GM21723 (cell line): Measurements from ENCODE around the gene CCIN.
A peak's percentile ranks its signal among the peaks of the same experiment; 100 is the strongest.
"Not testable (repeated sequence)": the region's sequence is repeated elsewhere in the genome, so short reads cannot be mapped to it uniquely, and the experiment has no call there.

Source experiments
- ATAC-seq: cut with Tn5 transposase; IDR thresholded peaks from one replicate; pipeline ENCODE4 v1.9.1; 2021; ENCODE audit warnings: mild to moderate bottlenecking, moderate library complexity; ENCODE audit not compliant: unreplicated experiment

Gene CCIN

GRCh38 chr9:36158122-36158521 lies 11.1 kb upstream of the CCIN start:
- ATAC-seq: no peak

DNA sequence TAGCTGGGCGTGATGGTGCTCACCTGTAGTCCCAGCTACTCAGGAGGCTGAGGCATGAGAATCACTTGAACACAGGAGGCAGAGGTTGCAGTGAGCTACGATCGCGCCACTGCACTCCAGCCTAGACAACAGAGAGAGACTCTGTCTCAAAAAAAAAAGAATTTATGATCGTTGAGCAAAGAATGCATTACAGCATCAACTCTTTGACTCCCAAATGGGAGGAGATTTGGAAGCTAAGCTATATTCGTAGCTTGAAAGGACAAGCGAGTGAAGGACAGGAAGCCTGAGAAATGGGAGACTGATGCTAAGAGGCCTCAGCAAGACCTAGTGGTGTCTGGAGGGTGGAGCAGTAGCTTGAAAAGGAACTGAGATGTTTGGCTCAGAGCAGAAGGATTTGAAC lies 10.3 kb upstream of the CCIN start:
- no peak for ATAC-seq

GRCh38 chr9:36159509-36159908 lies 9.7 kb upstream of the CCIN start:
- ATAC-seq: not testable (repeated sequence)

DNA sequence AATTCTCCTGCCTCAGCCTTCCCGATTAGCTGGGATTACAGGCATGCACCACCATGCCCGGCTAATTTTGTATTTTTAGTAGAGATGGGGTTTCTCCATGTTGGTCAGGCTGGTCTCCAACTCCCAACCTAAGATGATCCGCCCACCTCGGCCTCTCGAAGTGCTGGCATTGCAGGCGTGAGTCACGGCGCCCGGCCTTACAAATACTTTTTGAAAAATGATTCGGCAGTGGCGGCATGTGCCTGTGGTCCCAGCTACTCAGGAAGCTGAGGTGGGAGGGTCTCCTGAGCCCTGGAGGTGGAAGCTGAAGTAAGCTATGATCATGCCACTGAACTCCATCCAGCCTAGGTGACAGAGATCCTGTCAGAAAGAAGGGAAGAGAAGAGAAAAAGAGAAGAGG lies 9.1 kb upstream of the CCIN start:
- ATAC-seq: not testable (repeated sequence)

- no peak for ATAC-seq
These were observed 8.0 kb upstream of the CCIN start for GRCh38 chr9:36161187-36161586.

DNA sequence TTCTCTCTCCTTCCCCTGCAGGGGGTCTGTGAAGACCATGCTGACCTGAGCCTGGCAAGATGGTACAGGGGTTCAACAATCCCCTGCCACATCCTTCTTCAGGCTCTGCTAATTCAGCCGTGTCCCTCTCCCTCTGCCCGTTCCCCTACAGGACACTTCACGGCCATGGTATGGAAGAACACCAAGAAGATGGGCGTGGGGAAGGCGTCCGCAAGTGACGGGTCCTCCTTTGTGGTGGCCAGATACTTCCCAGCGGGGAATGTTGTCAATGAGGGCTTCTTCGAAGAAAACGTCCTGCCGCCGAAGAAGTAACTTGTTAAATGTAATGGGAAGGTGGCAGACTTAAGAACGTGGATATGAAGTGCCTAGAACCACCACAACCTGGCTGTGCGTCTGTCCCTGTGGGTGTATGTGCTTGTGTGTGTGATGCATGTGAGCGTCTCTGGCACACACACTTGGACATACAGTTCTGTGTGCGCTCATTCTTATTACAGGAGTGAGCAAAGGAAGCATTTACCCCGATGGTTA lies 6.9 kb upstream of the CCIN start:
- ATAC-seq: no peak

- no peak for ATAC-seq
These were observed 6.0 kb upstream of the CCIN start for GRCh38 chr9:36163049-36163785.

GRCh38 chr9:36163786-36164170 lies 5.4 kb upstream of the CCIN start:
- no peak for ATAC-seq

GRCh38 chr9:36164372-36164771 lies 4.8 kb upstream of the CCIN start:
- no peak for ATAC-seq

DNA sequence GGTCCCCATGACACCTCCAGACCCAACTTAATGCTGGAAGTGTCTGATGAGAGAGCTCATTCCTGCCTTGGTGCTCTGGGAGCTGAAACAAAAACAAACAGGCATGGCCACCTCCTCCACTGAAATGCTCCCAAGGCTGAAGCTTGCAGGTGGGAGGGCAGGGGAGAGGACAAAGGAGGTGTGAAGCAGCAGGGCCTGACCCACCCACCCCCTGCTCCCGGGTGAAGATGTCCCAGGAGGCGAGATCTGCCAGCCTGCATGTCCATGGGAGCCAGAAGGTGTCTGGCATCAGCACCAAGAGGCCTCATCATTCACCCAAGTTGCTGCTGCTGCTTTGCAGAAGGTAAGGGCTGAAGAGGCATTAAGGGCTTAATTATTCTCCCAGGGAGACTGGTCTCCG lies 4.2 kb upstream of the CCIN start:
- ATAC-seq: no peak

- ATAC-seq: no peak
These were observed 3.4 kb upstream of the CCIN start for GRCh38 chr9:36165826-36166167.

DNA sequence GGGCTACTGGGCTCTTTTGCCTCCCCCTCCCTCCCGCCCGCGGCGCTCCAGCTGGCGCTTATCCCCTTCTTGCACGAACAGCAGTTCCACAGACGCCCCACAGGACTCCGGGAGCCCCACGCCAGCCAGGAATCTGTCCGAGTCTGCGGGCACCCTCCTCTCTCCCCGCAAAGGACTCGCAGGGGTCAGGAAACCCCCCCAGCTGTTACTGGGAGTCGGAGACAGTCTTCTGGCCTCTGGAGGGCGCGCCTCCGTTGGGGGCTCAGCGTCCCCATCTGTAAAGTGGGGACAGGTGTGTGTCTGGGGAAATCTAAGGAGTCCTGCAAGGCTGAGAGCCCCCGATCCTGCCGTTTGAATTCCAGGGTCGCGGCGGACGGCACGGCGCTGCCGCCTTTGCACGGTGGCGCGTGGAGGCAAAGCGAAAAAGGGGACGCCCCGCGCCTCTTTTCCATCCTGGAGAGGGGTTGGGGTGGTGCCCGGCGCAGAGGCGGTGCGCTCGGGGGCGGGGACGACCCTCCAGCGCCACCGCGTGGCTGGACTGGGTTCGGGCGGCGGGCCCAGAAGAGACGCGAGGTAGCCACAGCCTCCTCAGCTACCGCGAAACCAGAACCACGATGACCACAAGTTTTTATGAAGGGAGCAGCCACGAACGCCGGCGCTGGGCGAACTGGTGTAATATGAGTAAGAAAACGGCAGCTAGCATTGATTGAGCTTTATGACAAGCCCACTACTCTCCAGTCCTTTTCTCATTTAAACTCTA lies 2.8 kb upstream of the CCIN start:
- ATAC-seq: peak; percentile 87

- no peak for ATAC-seq
These were observed 520 bp downstream of the CCIN start for GRCh38 chr9:36169708-36170107.

DNA sequence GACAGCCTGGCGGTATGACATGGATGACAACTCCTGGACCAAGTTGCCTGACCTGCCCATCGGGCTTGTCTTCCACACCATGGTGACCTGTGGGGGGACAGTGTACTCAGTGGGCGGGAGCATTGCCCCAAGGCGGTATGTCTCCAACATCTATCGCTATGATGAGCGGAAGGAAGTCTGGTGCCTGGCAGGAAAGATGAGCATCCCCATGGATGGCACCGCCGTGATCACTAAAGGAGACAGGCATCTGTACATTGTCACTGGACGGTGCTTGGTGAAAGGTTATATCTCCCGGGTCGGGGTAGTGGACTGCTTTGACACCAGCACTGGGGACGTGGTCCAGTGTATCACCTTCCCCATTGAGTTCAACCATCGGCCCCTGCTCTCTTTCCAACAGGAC lies 1.3 kb downstream of the CCIN start:
- ATAC-seq: no peak

- no peak for ATAC-seq
These were observed 4.7 kb downstream of the CCIN start for GRCh38 chr9:36173861-36174260.

DNA sequence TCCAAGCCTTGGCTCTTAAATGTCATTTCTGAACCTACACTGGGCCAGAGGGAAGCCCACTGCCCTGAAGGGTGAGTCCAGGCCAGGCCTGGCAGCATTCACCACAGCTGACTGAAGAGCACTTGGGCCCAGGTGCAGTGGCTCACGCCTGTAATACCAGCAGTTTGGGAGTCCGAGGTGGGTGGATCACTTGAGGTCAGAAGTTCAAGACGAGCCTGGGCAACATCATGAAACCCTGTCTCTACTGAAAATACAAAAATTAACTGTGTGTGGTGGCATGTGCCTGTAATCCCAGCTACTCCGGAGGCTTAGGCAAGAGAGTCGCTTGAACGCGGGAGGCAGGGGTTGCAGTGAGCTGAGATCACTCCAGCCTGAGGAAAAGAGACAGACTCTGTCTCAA lies 5.1 kb downstream of the CCIN start:
- no peak for ATAC-seq

GRCh38 chr9:36174731-36175130 lies 5.5 kb downstream of the CCIN start:
- ATAC-seq: no peak

DNA sequence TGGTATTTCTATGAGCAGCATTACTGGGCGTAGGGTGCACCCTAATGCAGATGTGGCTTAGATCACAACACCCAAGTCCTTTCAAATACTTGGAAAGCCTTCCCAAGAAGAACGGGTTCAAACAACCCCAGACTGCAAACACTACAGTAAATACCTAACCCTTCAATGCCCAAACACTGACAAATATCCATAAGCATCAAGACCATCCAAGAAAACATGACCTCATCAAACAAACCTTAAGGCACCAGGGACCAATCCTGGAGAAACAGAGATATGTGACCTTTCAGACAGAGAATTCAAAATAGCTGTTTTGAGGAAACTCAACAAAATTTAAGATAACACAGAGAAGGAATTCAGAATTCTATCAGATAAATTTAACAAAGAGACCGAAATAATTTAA lies 6.0 kb downstream of the CCIN start:
- ATAC-seq: not testable (repeated sequence)

GRCh38 chr9:36176496-36176895 lies 7.3 kb downstream of the CCIN start:
- not testable (repeated sequence) for ATAC-seq

GRCh38 chr9:36177571-36177970 lies 8.4 kb downstream of the CCIN start:
- ATAC-seq: no peak

DNA sequence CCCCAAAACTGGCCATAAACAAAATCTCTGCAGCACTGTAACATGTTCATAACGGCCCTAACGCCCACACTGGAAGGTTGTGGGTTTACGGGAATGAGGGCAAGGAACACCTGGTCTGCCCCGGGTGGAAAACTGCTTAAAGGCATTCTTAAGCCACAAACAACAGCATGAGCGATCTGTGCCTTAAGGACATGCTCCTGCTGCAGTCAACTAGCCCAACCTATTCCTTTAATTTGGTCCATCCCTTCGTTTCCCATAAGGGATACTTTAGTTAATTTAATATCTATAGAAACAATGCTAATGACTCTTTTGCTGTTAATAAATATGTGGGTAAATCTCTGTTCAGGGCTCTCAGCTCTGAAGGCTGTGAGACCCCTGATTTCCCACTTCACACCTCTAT lies 11.1 kb downstream of the CCIN start:
- not testable (repeated sequence) for ATAC-seq

DNA sequence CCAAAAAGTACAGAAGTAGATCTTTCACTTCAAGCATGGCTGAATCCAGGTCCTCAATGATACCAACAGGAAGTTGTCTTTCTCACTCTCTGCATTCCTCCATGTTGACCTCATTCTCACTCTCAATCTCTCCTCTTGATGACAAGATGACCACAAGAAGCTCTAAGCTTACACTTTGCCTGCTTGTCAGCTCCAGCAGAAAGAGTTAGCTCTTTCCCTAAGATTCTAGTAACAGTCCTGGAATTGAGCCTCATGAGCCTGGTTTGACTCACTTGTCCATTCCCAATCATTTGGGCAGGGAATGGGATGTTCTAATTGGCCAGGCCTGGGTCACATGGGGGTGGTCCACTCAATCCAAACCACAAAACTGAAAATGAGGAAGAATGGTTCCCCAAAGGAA lies 18.2 kb downstream of the CCIN start:
- ATAC-seq: no peak
